Trophoblast cell (in vitro differentiated cells and primary cell): Measurements from ENCODE around the gene HUS1.

Source experiments
- DNase-seq, 2 donors: peaks; one replicate each; pipeline ENCODE4 v3.0.0-alpha.2; 2016
- H2AFZ ChIP-seq: 2 replicates; pipeline ENCODE4 v1.6.1; 2013; ENCODE audit warnings: low read length, moderate library complexity, mild to moderate bottlenecking; ENCODE audit not compliant: insufficient read depth, poor library complexity
- H2AK5ac ChIP-seq: 2 replicates; pipeline ENCODE4 v1.6.1; 2013; ENCODE audit warnings: mild to moderate bottlenecking, low read length
- H2BK120ac ChIP-seq: 2 replicates; pipeline ENCODE4 v1.6.1; 2013; ENCODE audit warnings: low read length, mild to moderate bottlenecking, moderate library complexity; ENCODE audit not compliant: insufficient read depth, poor library complexity
- H2BK12ac ChIP-seq: 2 replicates; pipeline ENCODE4 v1.6.1; 2013; ENCODE audit warnings: mild to moderate bottlenecking, low read length, moderate library complexity
- H2BK5ac ChIP-seq: 2 replicates; pipeline ENCODE4 v1.6.1; 2013; ENCODE audit warnings: low read length, low read depth, moderate library complexity, mild to moderate bottlenecking; ENCODE audit not compliant: poor library complexity
- H3K14ac ChIP-seq: 2 replicates; pipeline ENCODE4 v1.6.1; 2013; ENCODE audit warnings: mild to moderate bottlenecking, low read length
- H3K18ac ChIP-seq: 2 replicates; pipeline ENCODE4 v1.6.1; 2013; ENCODE audit warnings: mild to moderate bottlenecking, low read length
- H3K23ac ChIP-seq: 2 replicates; pipeline ENCODE4 v1.6.1; 2013; ENCODE audit warnings: low read length
- H3K27ac ChIP-seq: 2 replicates; pipeline ENCODE4 v1.5.1; 2013; ENCODE audit warnings: low read depth, mild to moderate bottlenecking, inconsistent platforms, low read length, moderate library complexity
- H3K27me3 ChIP-seq: 2 replicates; pipeline ENCODE4 v1.6.1; 2013; ENCODE audit warnings: inconsistent platforms, mild to moderate bottlenecking, low read length, moderate library complexity; ENCODE audit not compliant: insufficient read depth
- H3K36me3 ChIP-seq, 2 experiments: 1 replicate in 1 of 2; 2 replicates in 1 of 2; pipeline ENCODE4 v1.6.1; 2013; ENCODE audit warnings: low read length in 2 of 2, mild to moderate bottlenecking in 2 of 2, moderate library complexity in 1 of 2; ENCODE audit not compliant: insufficient read depth in 2 of 2, control insufficient read depth in 1 of 2
- H3K4ac ChIP-seq: 2 replicates; pipeline ENCODE4 v1.6.1; 2013; ENCODE audit warnings: low read depth, mild to moderate bottlenecking, low read length, moderate library complexity
- H3K4me1 ChIP-seq, 2 experiments: 1 replicate in 1 of 2; 2 replicates in 1 of 2; pipeline ENCODE4 v1.6.1; 2013; ENCODE audit warnings: low read length in 2 of 2, mild to moderate bottlenecking in 2 of 2, moderate library complexity in 1 of 2; ENCODE audit not compliant: insufficient read depth in 2 of 2, control insufficient read depth in 1 of 2
- H3K4me2 ChIP-seq: 2 replicates; pipeline ENCODE4 v1.6.1; 2013; ENCODE audit warnings: inconsistent platforms, mild to moderate bottlenecking, low read length, moderate library complexity
- H3K4me3 ChIP-seq: 2 replicates; pipeline ENCODE4 v1.5.1; 2013; ENCODE audit warnings: mild to moderate bottlenecking, low read depth, low read length, inconsistent platforms
- H3K79me1 ChIP-seq: one replicate; pipeline ENCODE4 v1.6.1; 2013; ENCODE audit warnings: low read length
- H3K79me2 ChIP-seq: 2 replicates; pipeline ENCODE4 v1.6.1; 2013; ENCODE audit warnings: low read length, mild to moderate bottlenecking; ENCODE audit not compliant: control insufficient read depth, insufficient read depth, poor library complexity
- H3K9ac ChIP-seq: 2 replicates; pipeline ENCODE4 v1.6.1; 2013; ENCODE audit warnings: mild to moderate bottlenecking, low read length
- H3K9me3 ChIP-seq: 2 replicates; pipeline ENCODE4 v1.6.1; 2013; ENCODE audit warnings: low read depth, mild to moderate bottlenecking, control low read depth, inconsistent platforms, low read length; ENCODE audit not compliant: insufficient read depth
- H4K12ac ChIP-seq: 2 replicates; pipeline ENCODE4 v1.6.1; 2013; ENCODE audit warnings: low read depth, mild to moderate bottlenecking, low read length, moderate library complexity
- H4K8ac ChIP-seq: 2 replicates; pipeline ENCODE4 v1.6.1; 2013; ENCODE audit warnings: low read depth, mild to moderate bottlenecking, low read length, moderate library complexity
- H4K91ac ChIP-seq: one replicate; pipeline ENCODE4 v1.6.1; 2013; ENCODE audit warnings: low read depth, mild to moderate bottlenecking, low read length, moderate library complexity
- WGBS: extraction: QIAGEN DNeasy Blood & Tissue Kit; methylation state at CpG from one replicate; pipeline ENCODE4 v1.1.7; 2013; ENCODE audit warnings: missing lambda C conversion rate; ENCODE audit not compliant: insufficient read length, insufficient coverage; ENCODE audit errors: extremely low coverage; 5-methylcytosine and 5-hydroxymethylcytosine counted together

Gene HUS1

GRCh38 chr7:47914717-47915615 is 64.4 kb downstream of the HUS1 start:
- H3K79me2 ChIP-seq = no peaks in the 10 kb centered on the region
- H4K12ac ChIP-seq = no peak overlapping the region
- H4K91ac ChIP-seq = peak overlapping the region; percentile 25
- no CpG with 5 or more reads among the region's 5 CpGs for WGBS
- no peaks in the 10 kb centered on the region for H3K36me3 ChIP-seq
- H3K18ac ChIP-seq = no peak overlapping the region
- H3K27me3 ChIP-seq = no peaks in the 10 kb centered on the region
- H3K4me1 ChIP-seq = peaks cover 3 to 6% of the 10 kb centered on the region in 2 experiments
- H3K9ac ChIP-seq = no peak overlapping the region
- no peak overlapping the region for H3K4me3 ChIP-seq
- no peak overlapping the region for H3K23ac ChIP-seq
- no peak overlapping the region for H3K4ac ChIP-seq
- peak overlapping the region; percentile 23 for H4K8ac ChIP-seq
- H3K79me1 ChIP-seq = no peaks in the 10 kb centered on the region
- H2AFZ ChIP-seq = no peak overlapping the region
- H2BK120ac ChIP-seq = no peak overlapping the region
- H3K9me3 ChIP-seq = no peaks in the 10 kb centered on the region
- H2BK5ac ChIP-seq = no peak overlapping the region
- DNase-seq = no peak
- peak overlapping the region; percentile 72 for H2AK5ac ChIP-seq
- H3K14ac ChIP-seq = no peak overlapping the region
- H3K4me2 ChIP-seq = no peak overlapping the region
- peak overlapping the region; percentile 11 for H2BK12ac ChIP-seq
- no peak overlapping the region for H3K27ac ChIP-seq
